ENCODE results near the gene MDM2.

Gene MDM2

DNA sequence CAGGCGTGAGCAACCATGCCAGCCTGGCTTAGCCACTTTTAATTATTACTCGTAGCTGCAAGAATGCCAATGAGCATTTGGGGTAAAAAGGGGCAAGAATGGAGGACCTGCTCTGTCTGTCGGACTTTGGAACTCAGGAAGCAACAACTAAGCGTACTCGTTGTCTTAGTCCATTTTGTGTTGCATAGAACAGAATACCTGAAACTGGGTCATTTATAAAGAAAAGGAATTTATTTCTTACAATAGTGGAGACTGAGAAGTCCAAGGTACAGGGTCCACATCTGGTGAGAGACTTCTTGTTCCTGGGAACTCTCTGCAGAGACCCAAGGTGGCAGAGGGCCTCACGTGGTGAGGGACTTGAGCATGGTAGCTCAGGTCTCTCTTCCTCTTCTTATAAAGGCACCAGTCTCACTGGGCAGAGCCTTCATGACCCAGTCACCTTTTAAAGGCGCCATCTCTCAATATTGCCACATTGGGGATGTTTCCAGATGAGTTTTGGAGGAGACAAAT, 32.8 kb upstream of the MDM2 start:
- Mint-ChIP-seq H3K4me1 (ENCODE audit: low read depth) (peaks cover 17% of the 10 kb centered on the region), H3K27ac (no peak overlapping the region), H3K9me3 (no peaks in the 10 kb centered on the region), H3K36me3 (ENCODE audit: low read depth) (no peaks in the 10 kb centered on the region), H3K4me3 (no peak overlapping the region), H3K27me3 (no peaks in the 10 kb centered on the region)
- DNase-seq = no peak

DNA sequence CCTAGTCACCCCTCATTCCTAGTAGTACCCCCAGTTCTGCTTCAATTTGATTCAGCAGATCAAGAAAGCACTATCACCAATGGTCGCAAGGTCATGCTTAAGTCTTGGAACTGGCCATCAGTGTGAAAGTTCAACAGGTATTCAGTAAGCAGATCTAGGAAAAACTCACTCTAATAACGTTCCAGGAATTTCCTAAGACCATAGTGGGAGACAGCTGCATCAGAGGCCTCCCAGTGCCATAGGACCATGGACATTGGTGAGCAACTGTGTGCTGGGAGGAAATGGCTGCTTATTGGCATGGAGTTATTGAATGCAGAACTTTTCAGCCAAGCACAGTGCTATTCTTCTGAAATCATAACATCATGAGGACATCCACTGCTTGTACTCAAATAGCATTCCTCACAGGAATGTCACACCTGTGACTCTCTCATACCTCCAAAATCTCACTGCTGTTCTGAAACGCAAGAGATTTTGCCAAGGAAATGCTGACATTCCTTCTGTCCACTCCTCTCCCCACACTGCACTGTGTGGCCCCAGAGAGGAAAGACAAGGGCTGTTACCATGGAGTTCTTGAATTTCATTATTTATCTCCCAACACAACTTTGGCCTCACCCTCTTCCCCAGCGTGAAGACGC, 30.9 kb upstream of the MDM2 start:
- H3K9me3 Mint-ChIP-seq = no peaks in the 10 kb centered on the region
- no peak overlapping the region for H3K4me3 Mint-ChIP-seq
- no peak for DNase-seq
- H3K27ac Mint-ChIP-seq = no peak overlapping the region
- no peaks in the 10 kb centered on the region for H3K36me3 Mint-ChIP-seq (ENCODE audit: low read depth)
- H3K27me3 Mint-ChIP-seq = no peaks in the 10 kb centered on the region
- peaks cover 17% of the 10 kb centered on the region for H3K4me1 Mint-ChIP-seq (ENCODE audit: low read depth)

DNA sequence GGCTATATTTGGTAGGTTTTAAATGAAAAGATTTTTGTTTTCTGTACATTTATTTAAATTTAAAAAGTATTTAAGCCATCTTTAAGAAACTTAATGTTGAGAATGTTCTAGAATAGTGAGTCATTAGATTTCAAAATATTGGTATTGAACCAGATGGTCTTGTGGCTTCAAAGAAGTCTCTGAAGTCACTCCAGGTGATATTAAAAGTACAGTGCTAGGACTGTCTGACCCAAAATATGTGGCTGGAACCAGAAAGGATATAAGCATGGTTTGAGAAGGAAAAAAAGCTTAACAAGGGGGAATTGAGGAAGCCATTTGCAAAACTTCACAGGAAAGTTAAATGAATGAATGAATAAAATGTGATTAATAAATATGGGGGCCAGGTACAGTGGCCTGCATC, 28.7 kb upstream of the MDM2 start:
- Mint-ChIP-seq H3K4me3 (no peak overlapping the region), H3K9me3 (no peaks in the 10 kb centered on the region), H3K4me1 (ENCODE audit: low read depth) (no peaks in the 10 kb centered on the region), H3K27me3 (no peaks in the 10 kb centered on the region), H3K36me3 (ENCODE audit: low read depth) (no peaks in the 10 kb centered on the region), H3K27ac (no peak overlapping the region)
- no peak for DNase-seq

DNA sequence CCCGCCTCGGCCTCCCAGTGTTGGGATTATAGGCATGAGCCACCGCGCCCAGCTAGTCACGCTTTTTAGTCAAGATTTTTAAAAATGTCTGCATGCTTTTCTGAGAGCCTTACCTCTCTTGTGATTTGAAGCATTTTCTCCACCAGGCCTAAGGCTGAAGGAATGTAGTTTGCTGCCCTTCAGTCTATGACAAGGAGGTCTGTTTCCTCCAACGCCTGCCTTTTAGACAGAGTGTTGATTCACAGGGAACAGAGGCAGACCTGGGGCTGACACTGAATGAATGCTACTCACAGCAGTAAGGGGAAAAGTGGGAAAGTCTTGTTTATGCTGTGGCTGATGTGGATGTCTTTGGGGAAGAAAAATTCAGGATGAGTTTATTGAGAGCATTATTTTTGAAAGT, 27.2 kb upstream of the MDM2 start:
- no peak overlapping the region for H3K27ac Mint-ChIP-seq
- no peak for DNase-seq
- H3K27me3 Mint-ChIP-seq = no peaks in the 10 kb centered on the region
- no peak overlapping the region for H3K4me3 Mint-ChIP-seq
- H3K9me3 Mint-ChIP-seq = no peaks in the 10 kb centered on the region
- no peaks in the 10 kb centered on the region for H3K36me3 Mint-ChIP-seq (ENCODE audit: low read depth)
- no peaks in the 10 kb centered on the region for H3K4me1 Mint-ChIP-seq (ENCODE audit: low read depth)

DNA sequence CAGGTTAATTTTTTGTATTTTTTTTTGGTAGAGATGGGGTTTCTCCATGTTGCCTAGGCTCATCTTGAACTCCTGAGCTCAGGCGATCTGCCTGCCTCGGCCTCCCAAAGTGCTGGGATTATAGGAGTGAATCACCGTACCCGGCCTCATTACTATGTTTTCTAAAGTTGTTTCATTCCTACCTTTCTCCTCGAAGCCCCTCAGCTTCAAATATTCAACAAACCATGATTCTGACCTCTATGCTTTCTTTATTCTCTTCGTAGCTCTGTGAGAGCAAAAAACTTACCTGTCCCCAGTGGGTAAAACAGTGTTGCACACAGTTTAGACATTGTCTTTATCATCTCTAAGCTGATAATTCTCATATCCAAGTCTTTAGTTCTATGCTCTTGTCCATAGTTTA, 26.2 kb upstream of the MDM2 start:
- H3K27ac Mint-ChIP-seq = no peak overlapping the region

DNA sequence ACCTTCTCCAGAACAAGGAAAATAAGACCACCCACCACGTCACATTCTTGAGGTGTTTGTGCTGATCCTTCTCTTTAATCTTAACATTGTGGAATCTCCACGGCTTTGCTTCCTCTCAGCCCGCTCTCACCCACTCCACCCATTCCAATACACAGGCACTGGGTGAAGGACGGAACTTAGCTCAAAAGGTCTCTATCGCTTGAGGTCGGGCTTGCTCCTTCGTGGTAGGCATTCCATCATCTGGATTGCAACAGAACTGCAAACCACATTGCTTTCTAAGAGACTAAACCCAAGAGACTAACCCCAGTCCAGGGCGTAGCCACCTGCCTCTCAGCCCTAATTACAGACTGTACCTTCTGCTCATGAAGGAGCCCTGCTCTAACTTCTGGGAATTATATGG, 24.0 kb upstream of the MDM2 start:
- H3K4me1 Mint-ChIP-seq (ENCODE audit: low read depth) = no peaks in the 10 kb centered on the region
- no peak for DNase-seq
- no peak overlapping the region for H3K4me3 Mint-ChIP-seq
- no peaks in the 10 kb centered on the region for H3K27me3 Mint-ChIP-seq
- no peaks in the 10 kb centered on the region for H3K9me3 Mint-ChIP-seq
- H3K36me3 Mint-ChIP-seq (ENCODE audit: low read depth) = no peaks in the 10 kb centered on the region
- no peak overlapping the region for H3K27ac Mint-ChIP-seq

More for the DNA sequence above, 26.2 kb upstream of the MDM2 start:
- no peak for DNase-seq
- H3K36me3 Mint-ChIP-seq (ENCODE audit: low read depth) = no peaks in the 10 kb centered on the region
- no peaks in the 10 kb centered on the region for H3K4me1 Mint-ChIP-seq (ENCODE audit: low read depth)
- H3K9me3 Mint-ChIP-seq = no peaks in the 10 kb centered on the region
- H3K4me3 Mint-ChIP-seq = no peak overlapping the region
- no peaks in the 10 kb centered on the region for H3K27me3 Mint-ChIP-seq

DNA sequence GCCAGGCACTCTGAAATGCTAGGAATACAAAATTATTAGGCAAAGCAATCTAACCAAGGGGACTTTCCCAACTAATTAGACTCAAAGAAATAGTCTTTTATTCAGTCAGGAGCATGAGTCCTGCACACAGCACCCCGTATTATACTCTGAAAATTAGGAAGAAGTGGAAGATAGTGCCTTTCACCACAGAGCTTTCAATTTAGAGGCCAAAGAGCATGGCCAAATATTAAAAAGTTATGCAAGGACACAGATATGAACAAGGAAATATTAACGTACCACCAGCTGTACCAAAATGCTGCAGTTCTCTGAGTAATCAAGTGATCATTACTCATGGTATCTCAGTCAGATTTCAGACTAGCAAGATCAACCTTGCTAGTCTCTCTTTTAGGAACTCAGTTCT, 22.6 kb upstream of the MDM2 start:
- Mint-ChIP-seq H3K36me3 (ENCODE audit: low read depth) (no peaks in the 10 kb centered on the region), H3K27ac (no peak overlapping the region), H3K4me3 (no peak overlapping the region), H3K4me1 (ENCODE audit: low read depth) (no peaks in the 10 kb centered on the region), H3K27me3 (no peaks in the 10 kb centered on the region), H3K9me3 (no peaks in the 10 kb centered on the region)
- DNase-seq = no peak

DNA sequence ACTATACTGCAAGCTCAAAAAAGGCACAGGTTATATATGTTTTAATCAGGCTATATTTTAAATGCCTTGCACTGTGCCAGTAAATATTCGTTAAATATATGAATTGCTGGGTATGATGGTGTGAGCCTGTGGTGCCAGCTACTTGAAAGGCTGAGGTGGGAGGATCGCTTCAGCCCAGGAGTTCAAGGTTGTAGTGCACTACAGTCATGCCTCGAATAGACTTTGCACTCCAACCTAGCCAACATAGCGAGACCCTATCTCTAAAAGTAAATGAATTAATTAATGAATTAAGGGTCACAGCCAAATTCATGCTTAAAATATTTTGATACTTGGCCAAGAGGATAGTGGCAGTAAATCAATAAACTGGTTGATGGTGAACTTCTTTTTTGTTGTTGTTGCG, 22.2 kb upstream of the MDM2 start:
- DNase-seq = no peak
- Mint-ChIP-seq H3K9me3 (no peaks in the 10 kb centered on the region), H3K36me3 (ENCODE audit: low read depth) (no peaks in the 10 kb centered on the region), H3K4me1 (ENCODE audit: low read depth) (no peaks in the 10 kb centered on the region), H3K27me3 (no peaks in the 10 kb centered on the region), H3K4me3 (no peak overlapping the region), H3K27ac (no peak overlapping the region)

DNA sequence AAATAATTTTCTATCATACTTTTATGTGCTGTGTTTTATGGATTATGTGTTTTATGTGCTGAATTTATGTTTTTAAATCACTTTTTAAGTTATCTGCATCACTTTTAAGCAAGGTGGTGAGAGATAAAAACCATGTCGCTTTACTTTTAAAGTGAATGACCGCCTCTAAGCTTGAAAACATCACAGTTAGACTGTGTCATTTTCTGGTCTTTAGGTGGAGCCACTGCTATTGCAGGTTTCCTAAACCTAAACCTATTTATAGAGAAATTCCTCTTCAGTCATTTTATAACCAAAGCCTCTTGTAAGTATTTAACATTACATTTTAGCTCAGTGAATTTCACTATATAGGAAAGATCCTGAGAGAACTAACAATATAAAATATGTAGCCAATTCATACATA, 21.0 kb upstream of the MDM2 start:
- Mint-ChIP-seq H3K4me1 (ENCODE audit: low read depth) (no peaks in the 10 kb centered on the region), H3K27ac (no peak overlapping the region), H3K36me3 (ENCODE audit: low read depth) (no peaks in the 10 kb centered on the region), H3K9me3 (no peaks in the 10 kb centered on the region), H3K4me3 (no peak overlapping the region), H3K27me3 (no peaks in the 10 kb centered on the region)
- DNase-seq = no peak

DNA sequence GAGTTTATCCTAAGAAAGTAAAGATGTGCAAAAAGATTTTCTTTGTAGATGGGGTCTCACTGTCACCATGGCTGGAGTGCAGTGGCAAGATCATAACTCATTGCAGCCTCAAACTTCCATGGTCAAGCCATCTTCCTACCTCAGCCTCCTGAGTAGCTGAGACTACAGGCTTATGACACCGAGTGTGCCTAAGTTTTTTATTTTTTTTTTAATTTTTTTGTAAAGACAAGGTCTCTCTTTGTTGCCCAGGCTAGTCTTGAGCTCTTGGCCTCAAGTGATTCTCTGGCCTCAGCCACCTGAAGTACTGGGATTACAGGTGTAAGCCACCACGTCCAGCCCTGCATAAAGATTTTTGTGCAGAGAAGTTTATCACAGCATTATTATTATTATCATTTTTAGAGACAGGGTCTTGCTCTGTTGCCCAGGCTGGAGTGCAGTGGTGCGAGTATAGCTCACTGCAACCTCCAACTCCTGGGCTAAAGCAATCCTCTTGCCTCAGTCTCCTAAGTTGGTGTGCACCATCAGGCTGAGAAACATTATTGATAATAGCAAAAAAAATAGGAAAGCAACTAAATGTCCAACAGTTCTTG, 19.3 kb upstream of the MDM2 start:
- Mint-ChIP-seq H3K27ac (no peak overlapping the region), H3K4me1 (ENCODE audit: low read depth) (no peaks in the 10 kb centered on the region), H3K4me3 (no peak overlapping the region), H3K36me3 (ENCODE audit: low read depth) (no peaks in the 10 kb centered on the region), H3K27me3 (no peaks in the 10 kb centered on the region), H3K9me3 (no peaks in the 10 kb centered on the region)
- DNase-seq = no peak

DNA sequence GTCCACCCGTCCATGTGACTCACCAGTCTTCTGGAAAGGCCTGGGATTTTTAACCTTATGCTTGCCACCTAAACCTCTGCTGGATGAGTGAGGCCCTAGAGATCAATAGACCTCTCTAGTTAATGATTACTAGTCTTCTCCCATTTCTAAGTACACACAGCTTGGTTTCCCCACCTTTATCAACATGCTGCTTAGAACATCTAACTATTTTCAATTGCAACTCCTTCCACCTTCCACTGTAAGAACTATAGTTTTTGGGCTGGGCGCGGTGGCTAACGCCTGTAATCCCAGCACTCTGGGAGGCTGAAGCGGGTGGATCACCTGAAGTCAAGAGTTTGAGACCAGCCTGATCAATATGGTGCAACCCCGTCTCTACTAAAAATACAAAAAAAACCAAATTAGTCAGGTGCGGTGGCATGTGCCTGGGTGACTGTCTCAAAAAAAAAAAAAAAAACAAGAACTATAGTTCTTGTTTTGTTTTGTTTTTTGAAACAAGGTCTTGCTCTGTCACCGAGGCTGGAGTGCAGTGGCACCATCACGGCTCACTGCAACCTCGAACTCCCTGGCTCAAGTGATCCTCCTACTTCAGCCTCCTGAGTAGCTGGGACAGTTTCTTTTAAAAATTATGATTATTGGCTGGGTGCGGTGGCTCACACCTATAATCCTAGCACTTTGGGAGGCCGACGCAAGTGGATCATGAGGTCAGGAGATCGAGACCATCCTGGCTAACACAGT, 18.7 kb upstream of the MDM2 start:
- Mint-ChIP-seq H3K4me3 (no peak overlapping the region), H3K27ac (no peak overlapping the region), H3K4me1 (ENCODE audit: low read depth) (no peaks in the 10 kb centered on the region), H3K9me3 (no peaks in the 10 kb centered on the region), H3K27me3 (no peaks in the 10 kb centered on the region), H3K36me3 (ENCODE audit: low read depth) (no peaks in the 10 kb centered on the region)
- DNase-seq = no peak

DNA sequence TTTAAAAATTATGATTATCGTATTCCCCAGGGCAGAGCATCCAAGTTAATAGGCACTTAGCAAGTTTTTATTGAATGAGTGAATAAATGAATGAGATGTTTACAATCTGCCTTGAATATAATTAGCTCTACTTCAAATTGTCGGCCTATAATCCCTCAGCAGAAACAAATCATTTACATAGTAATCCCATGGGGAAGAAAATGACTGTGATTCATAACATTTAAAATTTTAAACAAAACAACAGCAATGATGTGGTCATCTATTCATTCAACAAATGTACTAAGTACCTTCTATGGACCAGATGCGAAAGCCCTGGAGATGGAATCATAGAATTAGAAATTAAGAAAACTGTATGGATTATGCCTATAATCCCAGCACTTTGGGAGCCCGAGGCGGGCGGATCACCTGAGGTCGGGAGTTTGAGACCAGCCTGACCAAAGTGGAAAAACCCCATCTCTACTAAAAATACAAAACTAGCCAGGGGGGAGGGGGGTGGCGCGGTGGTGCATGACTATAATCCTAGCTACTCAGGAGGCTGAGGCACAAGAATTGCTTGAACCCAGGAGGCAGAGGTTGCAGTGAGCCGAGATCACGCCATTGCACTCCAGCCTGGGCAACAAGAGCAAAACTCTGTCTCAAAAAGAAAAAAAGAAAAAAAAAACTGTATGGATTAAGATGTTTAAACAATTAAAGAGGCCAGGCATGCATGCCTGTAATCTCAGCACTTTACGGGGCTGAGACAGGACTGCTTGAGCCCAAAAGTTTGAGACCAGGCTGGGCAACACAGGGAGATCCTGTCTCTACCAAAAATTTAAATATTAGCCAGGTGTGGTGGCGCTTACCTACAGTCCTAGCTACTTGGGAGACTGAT, 17.7 kb upstream of the MDM2 start:
- no peak overlapping the region for H3K27ac Mint-ChIP-seq
- no peaks in the 10 kb centered on the region for H3K36me3 Mint-ChIP-seq (ENCODE audit: low read depth)
- H3K4me1 Mint-ChIP-seq (ENCODE audit: low read depth) = no peaks in the 10 kb centered on the region
- no peak overlapping the region for H3K4me3 Mint-ChIP-seq
- DNase-seq = no peak
- no peaks in the 10 kb centered on the region for H3K27me3 Mint-ChIP-seq
- no peaks in the 10 kb centered on the region for H3K9me3 Mint-ChIP-seq

DNA sequence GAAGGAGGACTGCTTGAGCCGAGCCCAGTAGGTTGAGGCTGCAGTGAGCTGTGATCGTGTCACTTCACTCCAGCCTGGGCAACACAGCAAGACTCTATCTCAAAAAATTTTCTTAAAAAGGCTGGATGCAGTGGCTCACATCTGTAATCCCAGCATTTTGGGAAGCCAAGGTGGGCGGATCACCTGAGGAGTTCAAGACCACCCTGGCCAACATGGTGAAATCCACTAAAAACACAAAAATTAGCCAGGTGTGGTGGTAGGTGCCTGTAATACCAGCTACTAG, 17.1 kb upstream of the MDM2 start:
- Mint-ChIP-seq H3K9me3 (no peaks in the 10 kb centered on the region), H3K4me3 (no peak overlapping the region), H3K4me1 (ENCODE audit: low read depth) (no peaks in the 10 kb centered on the region), H3K27me3 (no peaks in the 10 kb centered on the region), H3K36me3 (ENCODE audit: low read depth) (no peaks in the 10 kb centered on the region), H3K27ac (no peak overlapping the region)
- DNase-seq = no peak

DNA sequence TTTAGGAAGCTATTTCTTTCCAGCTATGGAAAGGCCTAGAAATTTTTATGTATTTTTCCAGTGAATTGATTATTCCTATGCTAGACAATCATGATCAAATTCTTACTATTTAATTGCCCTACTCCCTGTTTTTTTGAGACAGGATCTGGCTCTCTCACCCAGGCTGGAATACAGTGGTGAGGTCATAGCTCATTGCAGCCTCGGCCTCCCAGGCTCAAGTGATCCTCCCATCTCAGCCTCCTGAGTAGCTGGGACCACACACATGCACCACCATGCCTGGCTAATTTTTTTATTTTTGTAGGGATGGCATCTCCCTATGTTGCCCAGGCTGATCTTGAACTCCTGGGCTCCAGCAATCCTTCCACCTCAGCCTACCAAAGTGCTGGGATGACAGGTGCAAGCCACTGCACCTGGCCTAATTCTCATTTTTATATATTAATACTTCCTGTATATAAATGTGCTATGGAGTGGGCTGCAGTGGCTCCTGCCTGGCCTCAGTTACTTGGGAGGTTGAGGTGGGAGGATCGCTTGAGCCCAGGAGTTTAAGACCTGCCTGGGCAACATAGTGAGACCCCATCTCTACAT, 16.0 kb upstream of the MDM2 start:
- Mint-ChIP-seq H3K36me3 (ENCODE audit: low read depth) (no peaks in the 10 kb centered on the region), H3K4me1 (ENCODE audit: low read depth) (no peaks in the 10 kb centered on the region), H3K27ac (no peak overlapping the region), H3K27me3 (no peaks in the 10 kb centered on the region), H3K4me3 (no peak overlapping the region), H3K9me3 (no peaks in the 10 kb centered on the region)
- no peak for DNase-seq
